ENCODE measurements around the gene SMPD2. TPM values are rescaled to one million over a fixed set of nuclear protein-coding genes. Genes with fewer than 3 reads are reported as not detected.

Gene SMPD2
- total RNA-seq, 1 experiment from 2014 or later = 13.4 TPM

- H3K27me3 ChIP-seq = no peaks in the 10 kb centered on the region
- no peak for DNase-seq
- H3K9me3 ChIP-seq = no peaks in the 10 kb centered on the region
- no peaks in the 10 kb centered on the region for H3K36me3 ChIP-seq
- no peak overlapping the region for H3K4me3 ChIP-seq
Measured at GRCh38 chr6:109488001-109488400, 47.5 kb downstream of the SMPD2 start.

DNA sequence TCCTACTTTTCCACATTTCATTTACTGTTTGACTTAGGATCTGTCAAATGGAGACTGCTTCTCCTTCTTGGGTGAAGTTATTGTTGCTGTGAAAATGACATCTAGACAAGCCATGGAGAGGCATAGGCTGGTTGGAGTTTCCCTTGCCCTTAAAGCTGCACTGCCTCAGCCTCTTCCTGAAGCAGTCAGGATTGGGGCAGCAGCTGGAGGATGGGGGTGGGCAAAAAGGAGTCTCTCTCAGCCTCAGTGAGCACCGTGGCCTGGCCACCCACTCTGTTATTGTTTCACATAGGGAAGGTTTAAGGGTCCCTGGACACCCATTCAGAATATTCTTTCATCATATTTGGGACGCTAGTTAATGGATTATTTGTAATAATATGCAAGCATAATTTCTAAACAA lies 50.2 kb downstream of the SMPD2 start:
- DNase-seq = no peak
- H3K4me3 ChIP-seq = no peak overlapping the region

GRCh38 chr6:109491207-109491938 lies 50.8 kb downstream of the SMPD2 start:
- no peak overlapping the region for H3K4me3 ChIP-seq
- no peaks in the 10 kb centered on the region for H3K27me3 ChIP-seq
- no peaks in the 10 kb centered on the region for H3K9me3 ChIP-seq
- DNase-seq = no peak
- H3K36me3 ChIP-seq = no peaks in the 10 kb centered on the region

More for the DNA sequence above, 50.2 kb downstream of the SMPD2 start:
- Histone ChIP-seq H3K27me3 (no peaks in the 10 kb centered on the region), H3K9me3 (no peaks in the 10 kb centered on the region), H3K36me3 (no peaks in the 10 kb centered on the region)

Other genes with a start within 250 kb of the SMPD2 start
- 110 and 238 TPM in 2 replicates for gene CD164, start 58.3 kb upstream of the SMPD2 start, total RNA-seq (2014; rRNA removed; shearing (Covaris generic); ENCODE audit: low replicate concordance)
- gene PPIL6, start 96 bp upstream of the SMPD2 start, total RNA-seq (2014; rRNA removed; shearing (Covaris generic); ENCODE audit: low replicate concordance) = 8.8 TPM in 1 of 2 replicates, not detected in the other
- gene MICAL1, start 15.0 kb downstream of the SMPD2 start, total RNA-seq (2014; rRNA removed; shearing (Covaris generic); ENCODE audit: low replicate concordance) = 11.1 and 21.2 TPM in 2 replicates
- 6.0 and 9.8 TPM in 2 replicates for gene ZBTB24, start 42.5 kb downstream of the SMPD2 start, total RNA-seq (2014; rRNA removed; shearing (Covaris generic); ENCODE audit: low replicate concordance)